HG03025 (cell line): ENCODE measurements around the gene RASGRF2.
A peak's percentile ranks its signal among the peaks of the same experiment; 100 is the strongest.

ENCODE experiments used
- ATAC-seq: cut with Tn5 transposase; IDR thresholded peaks from one replicate; pipeline ENCODE4 v1.9.1; 2021; ENCODE audit warnings: mild to moderate bottlenecking, moderate library complexity; ENCODE audit not compliant: unreplicated experiment, low FRiP score

RASGRF2 gene

GRCh38 chr5:81188962-81189361 lies 228.8 kb downstream of the RASGRF2 start:
- ATAC-seq, result no peak

- ATAC-seq, result no peak
Measured at GRCh38 chr5:81189875-81190498, 229.8 kb downstream of the RASGRF2 start.

- ATAC-seq, result no peak
Measured at GRCh38 chr5:81191726-81192372, 231.7 kb downstream of the RASGRF2 start.

GRCh38 chr5:81192373-81192750 lies 232.2 kb downstream of the RASGRF2 start:
- ATAC-seq, result no peak

GRCh38 chr5:81194633-81195334 lies 234.6 kb downstream of the RASGRF2 start:
- peak; percentile 61 for ATAC-seq

GRCh38 chr5:81195335-81195929 lies 235.3 kb downstream of the RASGRF2 start:
- no peak for ATAC-seq

GRCh38 chr5:81202655-81203054 lies 242.5 kb downstream of the RASGRF2 start:
- no peak for ATAC-seq

GRCh38 chr5:81203729-81204128 lies 243.6 kb downstream of the RASGRF2 start:
- no peak for ATAC-seq

GRCh38 chr5:81204205-81204604 lies 244.0 kb downstream of the RASGRF2 start:
- no peak for ATAC-seq

- no peak for ATAC-seq
Measured at GRCh38 chr5:81205058-81205457, 244.9 kb downstream of the RASGRF2 start.

- no peak for ATAC-seq
Measured at GRCh38 chr5:81207009-81207408, 246.8 kb downstream of the RASGRF2 start.

- no peak for ATAC-seq
Measured at GRCh38 chr5:81208904-81209303, 248.7 kb downstream of the RASGRF2 start.

- no peak for ATAC-seq
Measured at GRCh38 chr5:81209386-81209785, 249.2 kb downstream of the RASGRF2 start.

GRCh38 chr5:81209869-81210493 lies 249.8 kb downstream of the RASGRF2 start:
- ATAC-seq, result no peak

- ATAC-seq, result no peak
Measured at GRCh38 chr5:81212211-81212751, 252.1 kb downstream of the RASGRF2 start.

- ATAC-seq, result no peak
Measured at GRCh38 chr5:81213070-81213469, 252.9 kb downstream of the RASGRF2 start.

GRCh38 chr5:81214848-81215247 lies 254.7 kb downstream of the RASGRF2 start:
- ATAC-seq, result no peak

- no peak for ATAC-seq
Measured at GRCh38 chr5:81216152-81216551, 256.0 kb downstream of the RASGRF2 start.

GRCh38 chr5:81219389-81219788 lies 259.2 kb downstream of the RASGRF2 start:
- ATAC-seq, result no peak

GRCh38 chr5:81222285-81222684 lies 262.1 kb downstream of the RASGRF2 start:
- ATAC-seq, result no peak

- ATAC-seq, result no peak
Measured at GRCh38 chr5:81225463-81225862, 265.3 kb downstream of the RASGRF2 start.
